HepG2 (cell line): Measurements from ENCODE around the gene NOTUM. TPM values are rescaled to one million over a fixed set of nuclear protein-coding genes. Genes with fewer than 3 reads are reported as not detected.

ENCODE experiments used
- DPF2 ChIP-seq: sonication (generic); formaldehyde crosslinking; IDR thresholded peaks from 2 replicates; pipeline ENCODE4 v1.4.0; 2020; ENCODE audit warnings: mild to moderate bottlenecking, low read depth, missing genetic modification reagents, borderline replicate concordance
- ELF3 ChIP-seq: IDR thresholded peaks from 2 replicates; pipeline ENCODE4 v1.6.1; 2016; ENCODE audit warnings: missing genetic modification reagents, missing compliant biosample characterization
- FIP1L1 ChIP-seq: fragments of 200-400 bp; formaldehyde crosslinking; IDR thresholded peaks from 2 replicates; pipeline ENCODE4 v1.6.1; 2018; ENCODE audit warnings: low read depth, mild to moderate bottlenecking, low read length, moderate library complexity, borderline replicate concordance; ENCODE audit not compliant: insufficient read depth
- HNF4A ChIP-seq: sonication (generic); formaldehyde crosslinking; IDR thresholded peaks from 2 replicates; pipeline ENCODE4 v1.4.0; 2020; ENCODE audit warnings: missing genetic modification reagents
- HOXD1 ChIP-seq: sonication (generic); formaldehyde crosslinking; IDR thresholded peaks from 2 replicates; pipeline ENCODE4 v1.5.0; 2020; ENCODE audit warnings: missing genetic modification reagents
- MIXL1 ChIP-seq: IDR thresholded peaks from 2 replicates; pipeline ENCODE4 v1.6.1; 2016
- NPAS2 ChIP-seq: sonication (generic); formaldehyde crosslinking; IDR thresholded peaks from 2 replicates; pipeline ENCODE4 v1.8.0; 2022; ENCODE audit warnings: mild to moderate bottlenecking, missing genetic modification reagents, borderline replicate concordance
- PHF8 ChIP-seq: sonication (generic); formaldehyde crosslinking; IDR thresholded peaks from 2 replicates; pipeline ENCODE4 v1.5.0; 2020; ENCODE audit warnings: missing genetic modification reagents
- SIX4 ChIP-seq: sonication (generic); formaldehyde crosslinking; IDR thresholded peaks from 2 replicates; pipeline ENCODE4 v1.4.0; 2020; ENCODE audit warnings: missing genetic modification reagents
- THYN1 ChIP-seq: sonication (generic); formaldehyde crosslinking; IDR thresholded peaks from 2 replicates; pipeline ENCODE4 v1.8.1; 2023; ENCODE audit warnings: low read depth, mild to moderate bottlenecking, moderate library complexity, missing genetic modification reagents, borderline replicate concordance
- WIZ ChIP-seq: sonication (generic); formaldehyde crosslinking; IDR thresholded peaks from 2 replicates; pipeline ENCODE4 v1.5.1; 2020; ENCODE audit warnings: mild to moderate bottlenecking, missing genetic modification reagents
- ZNF282 ChIP-seq: fragments of 450-650 bp; IDR thresholded peaks from 2 replicates; pipeline ENCODE4 v1.6.1; 2018; ENCODE audit not compliant: partially characterized antibody
- ZNF33B ChIP-seq: sonication (generic); formaldehyde crosslinking; IDR thresholded peaks from 2 replicates; pipeline ENCODE4 v1.5.1; 2020; ENCODE audit warnings: mild to moderate bottlenecking, missing genetic modification reagents
- ZSCAN21 ChIP-seq: sonication (generic); formaldehyde crosslinking; IDR thresholded peaks from 2 replicates; pipeline ENCODE4 v1.8.0; 2022; ENCODE audit warnings: mild to moderate bottlenecking, missing genetic modification reagents, moderate library complexity, borderline replicate concordance
- polyA plus RNA-seq, 8 experiments: library from polyadenylated mRNA; depleted of rRNA in 3 of 8; stranded (reverse) in 7 of 8; unstranded in 1 of 8; fragments of >200 nt; fragmentation: Illumina TruSeq in 4 of 8; extraction: Trizol in 4 of 8; gene quantifications; 2 replicates each; pipeline versions ENCODE4 v1.2.1 to v1.2.3, GENCODE V29; 2011 to 2016; ENCODE audit warnings: low read depth in 4 of 8, missing spikeins in 1 of 8, mixed read lengths in 1 of 8; ENCODE audit not compliant: insufficient read depth in 1 of 8
- total RNA-seq, 5 experiments: library from RNA; depleted of rRNA; stranded (reverse); fragments of >200 nt; fragmentation: Illumina TruSeq; extraction: Trizol; gene quantifications; 2 replicates each; pipeline ENCODE4 v1.2.3, GENCODE V29; 2016; ENCODE audit warnings: low read depth in 1 of 5
- TF ChIP-seq, protein P1 (sequence below): IDR thresholded peaks from 2 replicates; pipeline ENCODE4 v1.6.1; 2012; ENCODE audit warnings: inconsistent platforms
- TF ChIP-seq, protein P2 (sequence below), 2 experiments: fragments of 450-650 bp in 1 of 2; sonication (generic) in 1 of 2; formaldehyde crosslinking in 1 of 2; IDR thresholded peaks; 2 replicates each; pipeline versions ENCODE4 v1.6.1 to v1.8.0; 2016 to 2022; ENCODE audit warnings: antibody characterized with exemption in 1 of 2, mild to moderate bottlenecking in 1 of 2, missing genetic modification reagents in 1 of 2
- TF ChIP-seq, protein P3 (sequence below): sonication (generic); formaldehyde crosslinking; IDR thresholded peaks from 2 replicates; pipeline ENCODE4 v1.5.0; 2020; ENCODE audit warnings: missing genetic modification reagents
- TF ChIP-seq, protein P4 (sequence below): sonication (generic); formaldehyde crosslinking; IDR thresholded peaks from 2 replicates; pipeline ENCODE4 v1.4.0; 2020; ENCODE audit warnings: mild to moderate bottlenecking, missing genetic modification reagents

The NOTUM gene
- total and polyA plus RNA-seq, 2 of the 13 experiments (the other 11 are each of a cell fraction or from before 2014, with no cell fraction given): 150 to 160 TPM

DNA sequence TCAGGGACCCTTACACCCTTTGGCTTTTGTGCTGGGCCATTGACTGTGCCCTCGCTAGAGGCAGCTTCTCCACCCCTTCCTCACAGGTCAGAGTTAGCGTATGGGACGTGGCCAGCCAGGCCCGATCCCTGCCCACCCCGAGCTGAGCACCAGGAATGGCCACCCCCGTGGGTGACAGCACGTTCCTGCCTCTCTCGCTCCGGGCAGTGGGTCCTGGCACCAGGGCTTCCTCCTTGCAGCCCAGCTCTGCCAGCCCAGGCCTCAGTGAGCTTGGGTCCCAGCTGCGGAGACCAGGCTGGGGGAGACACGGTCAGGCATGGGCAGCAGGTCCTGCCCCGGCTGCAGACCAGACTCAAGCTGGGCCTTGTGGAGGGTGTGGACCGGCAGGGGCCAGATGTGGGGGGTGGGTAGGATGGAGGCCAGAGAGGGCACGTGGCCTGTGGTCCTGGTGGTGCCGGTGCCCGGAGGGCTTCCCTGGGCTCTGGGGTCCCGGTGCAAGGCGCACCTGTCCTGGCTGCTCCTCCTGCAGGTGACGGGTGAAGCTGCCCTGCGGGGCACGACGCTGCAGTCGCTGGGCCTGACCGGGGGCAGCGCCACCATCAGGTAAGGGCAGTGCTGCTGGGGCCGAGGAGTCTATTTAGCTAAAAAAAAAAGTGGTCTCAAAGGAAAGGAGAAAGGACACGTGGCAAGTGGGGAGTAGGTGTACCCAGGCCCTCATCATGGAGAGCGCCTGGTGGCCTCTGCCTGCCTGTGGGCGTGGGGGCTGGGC lies 34.7 kb upstream of the NOTUM start (continued):
- TF ChIP-seq HNF4A (CRISPR knock-in tag): no peak
- TF ChIP-seq DPF2 (CRISPR knock-in tag): no peak; the same call in none of the 2 replicates
- TF ChIP-seq, protein P1, sequence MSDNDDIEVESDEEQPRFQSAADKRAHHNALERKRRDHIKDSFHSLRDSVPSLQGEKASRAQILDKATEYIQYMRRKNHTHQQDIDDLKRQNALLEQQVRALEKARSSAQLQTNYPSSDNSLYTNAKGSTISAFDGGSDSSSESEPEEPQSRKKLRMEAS: no peak
- no peak; the same call in 1 of the 2 replicates for TF ChIP-seq SIX4 (CRISPR knock-in tag)
- no peak; the same call in 1 of the 2 replicates for TF ChIP-seq WIZ (CRISPR knock-in tag)
- peak; percentile 70; the same call in 1 of the 2 replicates for TF ChIP-seq ZSCAN21 (CRISPR knock-in tag)
- TF ChIP-seq THYN1 (CRISPR knock-in tag): no peak
- TF ChIP-seq NPAS2 (CRISPR knock-in tag): no peak
- no peak for TF ChIP-seq ZNF282
- TF ChIP-seq MIXL1 (CRISPR knock-in tag): no peak
- TF ChIP-seq, protein P2, sequence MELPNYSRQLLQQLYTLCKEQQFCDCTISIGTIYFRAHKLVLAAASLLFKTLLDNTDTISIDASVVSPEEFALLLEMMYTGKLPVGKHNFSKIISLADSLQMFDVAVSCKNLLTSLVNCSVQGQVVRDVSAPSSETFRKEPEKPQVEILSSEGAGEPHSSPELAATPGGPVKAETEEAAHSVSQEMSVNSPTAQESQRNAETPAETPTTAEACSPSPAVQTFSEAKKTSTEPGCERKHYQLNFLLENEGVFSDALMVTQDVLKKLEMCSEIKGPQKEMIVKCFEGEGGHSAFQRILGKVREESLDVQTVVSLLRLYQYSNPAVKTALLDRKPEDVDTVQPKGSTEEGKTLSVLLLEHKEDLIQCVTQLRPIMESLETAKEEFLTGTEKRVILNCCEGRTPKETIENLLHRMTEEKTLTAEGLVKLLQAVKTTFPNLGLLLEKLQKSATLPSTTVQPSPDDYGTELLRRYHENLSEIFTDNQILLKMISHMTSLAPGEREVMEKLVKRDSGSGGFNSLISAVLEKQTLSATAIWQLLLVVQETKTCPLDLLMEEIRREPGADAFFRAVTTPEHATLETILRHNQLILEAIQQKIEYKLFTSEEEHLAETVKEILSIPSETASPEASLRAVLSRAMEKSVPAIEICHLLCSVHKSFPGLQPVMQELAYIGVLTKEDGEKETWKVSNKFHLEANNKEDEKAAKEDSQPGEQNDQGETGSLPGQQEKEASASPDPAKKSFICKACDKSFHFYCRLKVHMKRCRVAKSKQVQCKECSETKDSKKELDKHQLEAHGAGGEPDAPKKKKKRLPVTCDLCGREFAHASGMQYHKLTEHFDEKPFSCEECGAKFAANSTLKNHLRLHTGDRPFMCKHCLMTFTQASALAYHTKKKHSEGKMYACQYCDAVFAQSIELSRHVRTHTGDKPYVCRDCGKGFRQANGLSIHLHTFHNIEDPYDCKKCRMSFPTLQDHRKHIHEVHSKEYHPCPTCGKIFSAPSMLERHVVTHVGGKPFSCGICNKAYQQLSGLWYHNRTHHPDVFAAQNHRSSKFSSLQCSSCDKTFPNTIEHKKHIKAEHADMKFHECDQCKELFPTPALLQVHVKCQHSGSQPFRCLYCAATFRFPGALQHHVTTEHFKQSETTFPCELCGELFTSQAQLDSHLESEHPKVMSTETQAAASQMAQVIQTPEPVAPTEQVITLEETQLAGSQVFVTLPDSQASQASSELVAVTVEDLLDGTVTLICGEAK (IDR thresholded peaks at IDR 0.05): no peak
- TF ChIP-seq, protein P2 (CRISPR knock-in tag; IDR thresholded peaks at IDR 0.05): peak; percentile 61; the same call in 1 of the 2 replicates
- TF ChIP-seq, protein P3, sequence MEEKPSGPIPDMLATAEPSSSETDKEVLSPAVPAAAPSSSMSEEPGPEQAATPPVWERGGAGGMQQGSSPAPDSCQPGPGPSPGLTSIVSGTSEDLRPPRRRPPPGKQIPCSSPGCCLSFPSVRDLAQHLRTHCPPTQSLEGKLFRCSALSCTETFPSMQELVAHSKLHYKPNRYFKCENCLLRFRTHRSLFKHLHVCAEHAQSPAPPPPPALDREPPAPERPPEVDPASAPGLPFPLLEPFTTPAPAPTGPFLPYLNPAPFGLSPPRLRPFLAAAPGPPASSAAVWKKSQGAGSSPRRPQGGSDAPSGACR: peak; percentile 53; the same call in 1 of the 2 replicates
- TF ChIP-seq, protein P4, sequence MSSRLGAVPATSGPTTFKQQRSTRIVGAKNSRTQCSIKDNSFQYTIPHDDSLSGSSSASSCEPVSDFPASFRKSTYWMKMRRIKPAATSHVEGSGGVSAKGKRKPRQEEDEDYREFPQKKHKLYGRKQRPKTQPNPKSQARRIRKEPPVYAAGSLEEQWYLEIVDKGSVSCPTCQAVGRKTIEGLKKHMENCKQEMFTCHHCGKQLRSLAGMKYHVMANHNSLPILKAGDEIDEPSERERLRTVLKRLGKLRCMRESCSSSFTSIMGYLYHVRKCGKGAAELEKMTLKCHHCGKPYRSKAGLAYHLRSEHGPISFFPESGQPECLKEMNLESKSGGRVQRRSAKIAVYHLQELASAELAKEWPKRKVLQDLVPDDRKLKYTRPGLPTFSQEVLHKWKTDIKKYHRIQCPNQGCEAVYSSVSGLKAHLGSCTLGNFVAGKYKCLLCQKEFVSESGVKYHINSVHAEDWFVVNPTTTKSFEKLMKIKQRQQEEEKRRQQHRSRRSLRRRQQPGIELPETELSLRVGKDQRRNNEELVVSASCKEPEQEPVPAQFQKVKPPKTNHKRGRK (CRISPR knock-in tag): peak; percentile 50; the same call in 1 of the 2 replicates
- peak; percentile 95 for TF ChIP-seq ZNF33B (CRISPR knock-in tag)
- peak; percentile 82 for TF ChIP-seq PHF8 (CRISPR knock-in tag)
- no peak for TF ChIP-seq FIP1L1
- TF ChIP-seq ELF3: no peak; the same call in 1 of the 2 replicates
- TF ChIP-seq HOXD1 (CRISPR knock-in tag): no peak
